HT1080 (cell line): ENCODE measurements around the gene IMPA2. TPM values are rescaled to one million over a fixed set of nuclear protein-coding genes. Genes with fewer than 3 reads are reported as not detected.

Experiments used
- DNase-seq: peaks from one replicate; pipeline ENCODE4 v3.0.0-alpha.2; 2015; ENCODE audit warnings: low read depth
- total RNA-seq: library from RNA; depleted of rRNA; stranded (reverse); fragments of >200 nt; shearing (Covaris generic); gene quantifications from 2 replicates; pipeline ENCODE4 v1.2.3, GENCODE V29; 2014

Gene IMPA2
- total RNA-seq, 1 experiment from 2014 or later = 0.93 TPM

GRCh38 chr18:12006488-12006840 is 25.2 kb downstream of the IMPA2 start:
- no peak for DNase-seq

DNA sequence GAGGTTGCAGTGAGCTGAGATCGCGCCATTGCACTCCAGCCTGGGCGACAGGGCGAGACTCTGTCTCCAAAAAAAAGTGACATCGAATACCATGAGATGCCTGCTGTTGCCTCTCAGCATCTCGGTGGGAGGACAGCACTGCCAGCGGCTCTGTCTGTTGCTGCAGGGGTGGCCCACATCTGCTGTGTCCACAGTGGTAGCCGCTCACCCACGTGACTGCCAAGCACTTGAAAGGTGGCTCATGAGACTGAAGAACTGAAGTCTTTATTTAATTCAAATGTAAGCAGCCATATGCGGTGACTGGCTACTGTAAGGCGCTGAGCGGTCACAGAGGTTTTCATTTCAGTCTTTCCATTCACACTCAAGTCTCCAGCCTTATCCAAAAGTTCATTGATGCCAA is 25.8 kb downstream of the IMPA2 start:
- DNase-seq = no peak

GRCh38 chr18:12008181-12008767 is 27.0 kb downstream of the IMPA2 start:
- no peak for DNase-seq

GRCh38 chr18:12008842-12009580 is 27.7 kb downstream of the IMPA2 start:
- DNase-seq = no peak

DNA sequence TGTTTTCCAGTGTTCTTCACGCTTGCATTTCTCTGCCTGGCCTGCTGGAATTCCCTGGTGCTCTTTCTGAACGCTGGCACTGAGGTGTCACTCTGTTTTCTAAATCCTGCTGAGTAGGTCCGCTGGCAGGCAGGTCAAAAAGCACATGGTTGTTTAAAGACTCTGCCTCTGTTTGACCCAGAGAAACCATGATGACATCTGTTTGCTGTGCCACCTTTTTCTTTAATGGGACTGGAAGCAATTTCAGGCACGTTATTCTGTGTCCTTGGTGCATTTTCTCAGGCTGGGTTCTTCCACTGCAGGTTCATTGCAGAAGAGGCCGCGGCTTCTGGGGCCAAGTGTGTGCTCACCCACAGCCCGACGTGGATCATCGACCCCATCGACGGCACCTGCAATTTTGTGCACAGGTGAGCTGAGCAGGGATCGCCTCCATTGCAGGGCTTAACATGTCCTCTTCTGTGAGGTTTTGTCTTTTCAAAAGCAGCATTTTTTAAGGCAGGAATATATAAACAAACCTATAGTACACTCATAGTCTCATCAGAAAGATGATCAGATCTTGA is 28.4 kb downstream of the IMPA2 start:
- no peak for DNase-seq

DNA sequence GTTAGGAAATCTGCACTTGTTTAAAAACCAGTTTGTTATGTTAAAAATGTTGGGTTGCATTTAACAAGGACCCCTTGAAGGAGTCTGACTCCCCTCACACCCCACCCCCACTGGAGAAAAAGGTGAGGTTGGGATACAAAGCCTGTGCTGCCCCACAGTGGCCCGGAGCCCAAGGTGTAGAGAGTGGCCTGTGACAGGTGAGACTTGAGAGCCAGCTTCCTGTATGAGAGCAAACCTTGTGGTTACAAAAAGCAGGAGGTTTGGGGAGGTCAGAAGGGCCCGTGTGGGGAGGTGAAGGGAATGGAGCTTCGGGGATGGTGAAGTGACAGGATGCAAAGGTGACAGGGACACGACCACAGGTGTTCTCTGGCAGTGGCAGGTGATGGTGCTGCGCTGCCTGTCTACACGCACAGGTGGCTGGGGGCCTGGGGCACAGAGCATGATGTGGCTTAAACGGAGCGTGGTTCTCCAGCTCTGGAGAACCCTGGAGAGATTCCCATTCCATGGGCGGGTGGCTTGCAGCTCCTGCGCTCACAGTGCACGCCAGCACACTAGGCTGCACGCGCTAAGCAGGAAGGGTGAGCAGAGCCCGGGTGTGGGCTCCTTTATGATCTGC is 29.0 kb downstream of the IMPA2 start:
- DNase-seq = no peak

- no peak for DNase-seq
These were observed 30.1 kb downstream of the IMPA2 start for GRCh38 chr18:12011199-12011956.

DNA sequence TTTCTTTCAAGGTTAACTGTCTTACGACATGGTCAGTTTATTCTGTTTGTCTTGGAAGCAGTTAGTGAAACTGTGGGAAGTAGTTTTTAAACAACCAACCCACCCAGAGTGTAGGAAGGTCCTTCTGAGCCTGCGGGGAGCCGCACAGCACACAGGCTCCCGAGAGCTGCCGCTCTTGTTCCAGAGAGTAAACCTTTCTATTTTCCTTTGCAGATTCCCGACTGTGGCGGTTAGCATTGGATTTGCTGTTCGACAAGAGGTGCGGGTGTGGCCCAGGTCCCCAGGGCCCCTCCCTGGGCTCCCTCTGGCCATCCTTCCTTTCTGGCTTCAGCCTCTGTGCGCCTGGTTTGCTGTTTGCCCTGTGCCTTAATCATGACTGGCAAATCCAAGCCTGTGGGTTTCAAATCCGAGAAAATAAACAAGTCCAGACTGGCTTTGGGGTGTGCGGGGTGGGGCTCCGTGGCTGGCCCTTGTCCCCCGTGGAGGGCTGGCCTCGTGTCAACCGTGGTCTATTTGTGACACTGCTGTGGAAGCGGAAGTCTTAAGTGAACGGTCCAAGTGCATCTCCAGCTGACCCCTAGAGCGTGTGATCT is 30.7 kb downstream of the IMPA2 start:
- no peak for DNase-seq

GRCh38 chr18:12012697-12013096 is 31.4 kb downstream of the IMPA2 start:
- DNase-seq = no peak

GRCh38 chr18:12013186-12013916 is 32.0 kb downstream of the IMPA2 start:
- DNase-seq = no peak

DNA sequence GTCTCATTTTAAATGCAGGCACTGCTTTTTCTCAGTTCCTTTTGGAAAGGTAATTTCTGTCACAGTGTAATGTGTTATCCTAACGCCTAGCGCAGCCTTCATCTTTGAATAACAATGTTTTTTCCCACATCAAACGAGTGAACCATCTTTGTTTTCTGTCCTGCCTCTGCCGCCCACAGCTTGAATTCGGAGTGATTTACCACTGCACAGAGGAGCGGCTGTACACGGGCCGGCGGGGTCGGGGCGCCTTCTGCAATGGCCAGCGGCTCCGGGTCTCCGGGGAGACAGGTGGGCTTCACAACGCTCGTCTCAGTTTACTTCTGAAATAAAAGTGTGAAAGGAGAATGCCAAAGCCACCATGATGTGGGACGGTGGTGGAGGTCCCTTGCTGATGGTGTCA is 32.8 kb downstream of the IMPA2 start:
- DNase-seq = no peak

- no peak for DNase-seq
These were observed 33.5 kb downstream of the IMPA2 start for GRCh38 chr18:12014521-12015415.

GRCh38 chr18:12015416-12016062 is 34.2 kb downstream of the IMPA2 start:
- peak; percentile 7 for DNase-seq

DNA sequence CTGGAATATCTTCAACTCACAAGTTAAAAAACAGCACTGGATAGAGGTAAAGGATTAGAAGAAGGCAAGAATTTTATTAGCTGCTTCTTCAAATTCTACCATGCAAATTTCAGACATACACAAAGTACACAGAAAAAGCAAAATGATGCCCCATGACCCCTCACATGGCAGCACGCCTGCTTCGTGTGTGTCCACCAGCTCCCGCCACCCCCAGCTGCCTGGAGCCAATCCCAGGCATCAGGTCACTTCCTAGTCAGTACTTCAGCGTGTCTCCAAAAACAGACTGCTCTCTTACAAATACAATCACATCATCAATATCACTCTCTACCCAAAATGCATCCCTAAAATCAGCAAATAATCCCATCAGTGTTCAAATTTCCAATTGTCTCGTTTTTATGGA is 35.8 kb downstream of the IMPA2 start:
- DNase-seq = no peak

GRCh38 chr18:12018861-12019260 is 37.6 kb downstream of the IMPA2 start:
- DNase-seq = no peak

- no peak for DNase-seq
These were observed 39.8 kb downstream of the IMPA2 start for GRCh38 chr18:12021077-12021476.

DNA sequence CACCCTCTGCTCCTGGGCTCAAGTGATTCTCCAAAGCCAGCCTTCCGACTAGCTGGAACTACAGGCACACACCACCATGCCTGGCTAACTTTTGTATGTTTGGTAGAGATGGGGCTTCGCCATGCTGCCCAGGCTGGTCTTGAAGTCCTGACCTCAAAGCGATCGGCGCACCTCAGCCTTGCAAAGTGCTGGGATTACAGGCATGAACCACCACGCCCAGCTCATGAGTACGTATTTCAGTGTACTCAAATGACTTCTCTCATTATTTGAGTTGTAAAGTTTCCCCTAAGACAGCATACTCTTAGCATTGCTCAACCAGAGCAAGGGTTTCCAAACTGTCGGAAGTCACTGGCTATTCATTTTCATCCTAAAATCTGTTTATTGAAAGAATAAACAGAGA is 40.3 kb downstream of the IMPA2 start:
- no peak for DNase-seq

DNA sequence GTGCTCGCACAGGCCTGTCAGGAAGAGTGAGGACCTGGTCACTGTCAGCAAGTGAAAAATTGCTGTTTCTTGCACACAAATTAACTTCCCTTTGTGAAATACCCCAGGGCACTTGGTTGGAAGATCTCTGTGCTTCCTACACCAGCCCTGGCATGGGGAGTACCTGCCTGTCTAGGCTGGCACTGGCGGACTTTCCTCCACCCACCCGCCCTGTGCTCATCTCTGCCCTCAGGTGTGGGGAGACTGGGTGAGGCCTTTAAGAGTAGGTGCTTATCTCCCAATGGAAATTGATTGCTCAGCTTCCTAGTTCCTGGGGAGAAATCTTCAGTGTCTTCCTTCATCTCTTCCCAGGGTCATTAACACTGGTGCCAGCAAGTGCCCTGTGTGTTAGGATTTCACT is 42.1 kb downstream of the IMPA2 start:
- no peak for DNase-seq

GRCh38 chr18:12026562-12026961 is 45.3 kb downstream of the IMPA2 start:
- DNase-seq = no peak
